ENCODE data around the gene EVA1C.
A peak's percentile ranks its signal among the peaks of the same experiment; 100 is the strongest.
"Not testable (repeated sequence)": the region's sequence is repeated elsewhere in the genome, so short reads cannot be mapped to it uniquely, and the experiment has no call there.

The EVA1C gene

GRCh38 chr21:32412162-32413014 lies at the start of gene EVA1C:
Gene EVA1C, plus strand, starts transcription at chr21:32412706. Its CDS starts 148 bp downstream, at chr21:32412854.
- Histone ChIP-seq H3K27ac (ENCODE audit: low read length) (no peak within 1 kb of the TSS), H3K9me3 (ENCODE audit: insufficient read depth, low read depth, low read length) (no peaks in the 10 kb centered on the region), H3K9ac (ENCODE audit: low read depth, low read length) (no peak within 1 kb of the TSS; the same call in 1 of the 2 replicates), H3K4me1 (ENCODE audit: insufficient read depth, low read length) (peaks cover 23% of the 10 kb centered on the region), H3K4me3 (ENCODE audit: low read length) (peak within 1 kb of the TSS; percentile 70), H3K27me3 (ENCODE audit: insufficient read depth, low read length) (peaks cover 76% of the 10 kb centered on the region), H3K36me3 (ENCODE audit: insufficient read depth, low read depth, low read length) (no peaks in the 10 kb centered on the region)

- H3K4me1 ChIP-seq (ENCODE audit: insufficient read depth, low read length) = no peaks in the 10 kb centered on the region
- no peaks in the 10 kb centered on the region for H3K9me3 ChIP-seq (ENCODE audit: insufficient read depth, low read depth, low read length)
- no peak overlapping the region for H3K4me3 ChIP-seq (ENCODE audit: low read length)
- H3K9ac ChIP-seq (ENCODE audit: low read depth, low read length) = no peak overlapping the region
- peaks cover 99% of the 10 kb centered on the region for H3K36me3 ChIP-seq (ENCODE audit: insufficient read depth, low read depth, low read length)
- H3K27ac ChIP-seq (ENCODE audit: low read length) = no peak overlapping the region
- no peaks in the 10 kb centered on the region for H3K27me3 ChIP-seq (ENCODE audit: insufficient read depth, low read length)
These were observed 48.1 kb upstream of the EVA1C start for GRCh38 chr21:32364387-32364786.

- Histone ChIP-seq H3K27ac (ENCODE audit: low read length) (no peak overlapping the region), H3K4me3 (ENCODE audit: low read length) (no peak overlapping the region), H3K36me3 (ENCODE audit: insufficient read depth, low read depth, low read length) (peaks cover 99% of the 10 kb centered on the region), H3K9ac (ENCODE audit: low read depth, low read length) (no peak overlapping the region), H3K27me3 (ENCODE audit: insufficient read depth, low read length) (no peaks in the 10 kb centered on the region), H3K4me1 (ENCODE audit: insufficient read depth, low read length) (no peaks in the 10 kb centered on the region), H3K9me3 (ENCODE audit: insufficient read depth, low read depth, low read length) (no peaks in the 10 kb centered on the region)
These were observed 47.7 kb upstream of the EVA1C start for GRCh38 chr21:32364796-32365195.

GRCh38 chr21:32366191-32366590 lies 46.3 kb upstream of the EVA1C start:
- no peak overlapping the region for H3K9ac ChIP-seq (ENCODE audit: low read depth, low read length)
- H3K4me1 ChIP-seq (ENCODE audit: insufficient read depth, low read length) = no peaks in the 10 kb centered on the region
- H3K27ac ChIP-seq (ENCODE audit: low read length) = no peak overlapping the region
- peaks cover 99% of the 10 kb centered on the region for H3K36me3 ChIP-seq (ENCODE audit: insufficient read depth, low read depth, low read length)
- H3K9me3 ChIP-seq (ENCODE audit: insufficient read depth, low read depth, low read length) = no peaks in the 10 kb centered on the region
- H3K27me3 ChIP-seq (ENCODE audit: insufficient read depth, low read length) = no peaks in the 10 kb centered on the region
- H3K4me3 ChIP-seq (ENCODE audit: low read length) = no peak overlapping the region

GRCh38 chr21:32367158-32367557 lies 45.3 kb upstream of the EVA1C start:
- no peaks in the 10 kb centered on the region for H3K9me3 ChIP-seq (ENCODE audit: insufficient read depth, low read depth, low read length)
- H3K27me3 ChIP-seq (ENCODE audit: insufficient read depth, low read length) = no peaks in the 10 kb centered on the region
- H3K4me1 ChIP-seq (ENCODE audit: insufficient read depth, low read length) = no peaks in the 10 kb centered on the region
- no peak overlapping the region for H3K27ac ChIP-seq (ENCODE audit: low read length)
- peaks cover 99% of the 10 kb centered on the region for H3K36me3 ChIP-seq (ENCODE audit: insufficient read depth, low read depth, low read length)
- no peak overlapping the region for H3K9ac ChIP-seq (ENCODE audit: low read depth, low read length)
- H3K4me3 ChIP-seq (ENCODE audit: low read length) = no peak overlapping the region

- H3K4me1 ChIP-seq (ENCODE audit: insufficient read depth, low read length) = no peaks in the 10 kb centered on the region
- H3K27ac ChIP-seq (ENCODE audit: low read length) = no peak overlapping the region
- no peak overlapping the region for H3K9ac ChIP-seq (ENCODE audit: low read depth, low read length)
- H3K4me3 ChIP-seq (ENCODE audit: low read length) = no peak overlapping the region
- H3K9me3 ChIP-seq (ENCODE audit: insufficient read depth, low read depth, low read length) = no peaks in the 10 kb centered on the region
- peaks cover 99% of the 10 kb centered on the region for H3K36me3 ChIP-seq (ENCODE audit: insufficient read depth, low read depth, low read length)
- no peaks in the 10 kb centered on the region for H3K27me3 ChIP-seq (ENCODE audit: insufficient read depth, low read length)
These were observed 44.1 kb upstream of the EVA1C start for GRCh38 chr21:32368386-32368785.

- not testable (repeated sequence) for H3K27ac ChIP-seq (ENCODE audit: low read length); H3K4me3 ChIP-seq (ENCODE audit: low read length); H3K4me1 ChIP-seq (ENCODE audit: insufficient read depth, low read length); H3K27me3 ChIP-seq (ENCODE audit: insufficient read depth, low read length); H3K9me3 ChIP-seq (ENCODE audit: insufficient read depth, low read depth, low read length); H3K9ac ChIP-seq (ENCODE audit: low read depth, low read length)
- H3K36me3 ChIP-seq (ENCODE audit: insufficient read depth, low read depth, low read length) = peaks cover 99% of the 10 kb centered on the region
These were observed 43.5 kb upstream of the EVA1C start for GRCh38 chr21:32368961-32369360.

GRCh38 chr21:32370998-32371766 lies 41.3 kb upstream of the EVA1C start:
- H3K27ac ChIP-seq (ENCODE audit: low read length) = no peak overlapping the region
- H3K9me3 ChIP-seq (ENCODE audit: insufficient read depth, low read depth, low read length) = no peaks in the 10 kb centered on the region
- no peaks in the 10 kb centered on the region for H3K4me1 ChIP-seq (ENCODE audit: insufficient read depth, low read length)
- H3K9ac ChIP-seq (ENCODE audit: low read depth, low read length) = no peak overlapping the region
- H3K36me3 ChIP-seq (ENCODE audit: insufficient read depth, low read depth, low read length) = peaks cover 98% of the 10 kb centered on the region
- no peaks in the 10 kb centered on the region for H3K27me3 ChIP-seq (ENCODE audit: insufficient read depth, low read length)
- H3K4me3 ChIP-seq (ENCODE audit: low read length) = no peak overlapping the region

- Histone ChIP-seq H3K36me3 (ENCODE audit: insufficient read depth, low read depth, low read length) (peaks cover 98% of the 10 kb centered on the region), H3K27ac (ENCODE audit: low read length) (no peak overlapping the region)
These were observed 40.6 kb upstream of the EVA1C start for GRCh38 chr21:32371913-32372314.

GRCh38 chr21:32372755-32373154 lies 39.8 kb upstream of the EVA1C start:
- Histone ChIP-seq H3K9ac (ENCODE audit: low read depth, low read length) (no peak overlapping the region), H3K4me1 (ENCODE audit: insufficient read depth, low read length) (no peaks in the 10 kb centered on the region), H3K4me3 (ENCODE audit: low read length) (no peak overlapping the region), H3K27ac (ENCODE audit: low read length) (no peak overlapping the region), H3K9me3 (ENCODE audit: insufficient read depth, low read depth, low read length) (no peaks in the 10 kb centered on the region), H3K36me3 (ENCODE audit: insufficient read depth, low read depth, low read length) (peaks cover 98% of the 10 kb centered on the region), H3K27me3 (ENCODE audit: insufficient read depth, low read length) (no peaks in the 10 kb centered on the region)

More at GRCh38 chr21:32371913-32372314, 40.6 kb upstream of the EVA1C start:
- Histone ChIP-seq H3K9me3 (ENCODE audit: insufficient read depth, low read depth, low read length) (no peaks in the 10 kb centered on the region), H3K4me1 (ENCODE audit: insufficient read depth, low read length) (no peaks in the 10 kb centered on the region), H3K27me3 (ENCODE audit: insufficient read depth, low read length) (no peaks in the 10 kb centered on the region), H3K9ac (ENCODE audit: low read depth, low read length) (no peak overlapping the region), H3K4me3 (ENCODE audit: low read length) (no peak overlapping the region)

GRCh38 chr21:32377506-32377905 lies 35.0 kb upstream of the EVA1C start:
- no peak overlapping the region for H3K9ac ChIP-seq (ENCODE audit: low read depth, low read length)

GRCh38 chr21:32377991-32378390 lies 34.5 kb upstream of the EVA1C start:
- H3K27me3 ChIP-seq (ENCODE audit: insufficient read depth, low read length) = no peaks in the 10 kb centered on the region
- no peaks in the 10 kb centered on the region for H3K4me1 ChIP-seq (ENCODE audit: insufficient read depth, low read length)
- H3K36me3 ChIP-seq (ENCODE audit: insufficient read depth, low read depth, low read length) = peaks cover 99% of the 10 kb centered on the region
- H3K9ac ChIP-seq (ENCODE audit: low read depth, low read length) = no peak overlapping the region
- no peak overlapping the region for H3K4me3 ChIP-seq (ENCODE audit: low read length)
- no peaks in the 10 kb centered on the region for H3K9me3 ChIP-seq (ENCODE audit: insufficient read depth, low read depth, low read length)
- no peak overlapping the region for H3K27ac ChIP-seq (ENCODE audit: low read length)

More at GRCh38 chr21:32377506-32377905, 35.0 kb upstream of the EVA1C start:
- Histone ChIP-seq H3K9me3 (ENCODE audit: insufficient read depth, low read depth, low read length) (no peaks in the 10 kb centered on the region), H3K27ac (ENCODE audit: low read length) (no peak overlapping the region), H3K27me3 (ENCODE audit: insufficient read depth, low read length) (no peaks in the 10 kb centered on the region), H3K4me3 (ENCODE audit: low read length) (no peak overlapping the region), H3K36me3 (ENCODE audit: insufficient read depth, low read depth, low read length) (peaks cover 99% of the 10 kb centered on the region), H3K4me1 (ENCODE audit: insufficient read depth, low read length) (no peaks in the 10 kb centered on the region)

Measured in iPS-20b (cell line).